NCI-H1417 treated with DMSO at 0.1 percent for 48 hours (cell line): ENCODE measurements around the gene CLCN4.

Experiments used
- DNase-seq: peaks from one replicate; lab custom pipeline; 2025; lab: John Stamatoyannopoulos, UW

Gene CLCN4

GRCh38 chrX:10130354-10130753 is 26.4 kb upstream of the CLCN4 start:
- DNase-seq = no peak

DNA sequence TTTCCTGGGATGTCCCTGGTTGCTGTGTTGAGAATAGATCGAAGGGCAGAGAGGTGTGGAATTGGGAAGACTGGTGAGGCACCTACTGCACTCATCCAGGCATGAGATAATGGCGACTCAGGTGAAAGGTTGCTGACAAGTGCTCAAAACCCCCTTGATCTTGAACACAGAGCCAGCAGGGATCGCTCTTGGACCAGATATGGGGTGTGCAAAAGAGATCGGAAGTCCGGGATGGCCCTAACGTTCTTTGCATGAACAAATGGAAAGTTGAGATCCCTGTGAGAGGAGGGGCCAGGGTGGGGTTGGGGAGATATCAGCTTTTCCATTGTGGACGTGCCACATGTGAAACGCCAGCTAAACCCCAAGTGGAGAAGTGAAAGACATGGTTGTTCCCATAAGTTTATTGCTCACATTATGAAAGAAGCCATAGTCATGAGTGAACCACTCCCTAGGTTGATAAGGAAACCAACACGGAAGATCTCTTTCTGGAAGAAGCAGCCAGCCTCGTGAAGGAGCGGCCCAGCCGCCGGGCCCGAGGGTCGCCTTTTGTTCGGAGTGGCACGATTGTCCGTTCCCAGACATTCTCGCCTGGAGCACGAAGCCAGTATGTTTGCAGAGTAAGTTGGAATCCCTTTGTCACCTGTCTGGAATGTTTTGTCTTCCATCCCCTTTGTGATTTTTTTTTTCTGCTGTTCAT is 22.6 kb upstream of the CLCN4 start:
- DNase-seq = no peak

GRCh38 chrX:10134921-10135320 is 21.9 kb upstream of the CLCN4 start:
- no peak for DNase-seq

- no peak for DNase-seq
These were observed 21.0 kb upstream of the CLCN4 start for GRCh38 chrX:10135561-10136399.

GRCh38 chrX:10138726-10139125 is 18.0 kb upstream of the CLCN4 start:
- DNase-seq = no peak

GRCh38 chrX:10140264-10140663 is 16.5 kb upstream of the CLCN4 start:
- no peak for DNase-seq

DNA sequence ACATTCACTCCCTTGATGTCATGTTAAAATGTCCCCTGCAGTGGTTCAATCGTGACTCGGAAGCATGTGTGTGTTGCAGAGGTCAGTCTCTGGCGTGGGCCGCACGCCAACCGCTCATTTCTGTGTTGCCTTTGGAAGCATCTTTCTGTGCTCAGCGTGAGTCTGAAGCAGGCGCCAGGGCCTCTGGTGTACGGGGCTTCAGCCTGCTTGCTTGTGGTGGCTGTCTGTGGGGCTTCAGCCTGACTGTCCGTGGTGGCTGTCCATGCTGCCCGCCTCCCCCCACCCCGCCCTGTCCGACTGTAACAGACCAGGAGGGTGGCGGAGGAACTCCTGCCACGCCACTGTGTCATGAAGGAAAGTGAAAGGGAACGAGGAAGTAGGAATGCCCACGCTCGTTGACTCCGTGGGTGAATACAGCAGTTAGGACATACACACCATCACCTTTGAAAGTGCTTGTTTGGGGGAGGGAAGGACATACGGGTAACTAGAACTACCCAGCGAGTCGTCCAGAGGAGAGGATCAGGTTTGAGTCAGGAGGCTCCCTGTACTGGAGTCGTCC is 14.7 kb upstream of the CLCN4 start:
- DNase-seq = no peak

GRCh38 chrX:10143071-10143983 is 13.4 kb upstream of the CLCN4 start:
- no peak for DNase-seq

DNA sequence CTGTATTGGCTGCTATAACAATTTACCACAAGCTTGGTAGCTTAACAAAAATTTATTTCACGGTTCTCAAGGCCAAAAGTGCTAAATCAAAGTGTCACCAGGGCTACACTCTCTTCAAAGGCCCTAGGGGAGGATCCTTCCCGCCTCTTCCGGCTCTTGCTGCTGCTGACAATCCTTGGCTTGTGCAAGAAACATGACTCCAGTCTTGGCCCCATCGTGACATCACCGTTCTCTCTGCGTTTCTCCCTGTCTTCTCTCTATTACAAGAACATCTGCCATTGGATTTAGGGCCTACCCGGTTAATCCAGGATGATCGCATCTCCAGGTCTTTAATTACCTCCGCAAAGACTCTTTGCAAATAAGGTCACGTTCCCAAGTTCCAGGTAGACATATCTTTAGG is 10.4 kb upstream of the CLCN4 start:
- no peak for DNase-seq

GRCh38 chrX:10152086-10152485 is 4.7 kb upstream of the CLCN4 start:
- no peak for DNase-seq

DNA sequence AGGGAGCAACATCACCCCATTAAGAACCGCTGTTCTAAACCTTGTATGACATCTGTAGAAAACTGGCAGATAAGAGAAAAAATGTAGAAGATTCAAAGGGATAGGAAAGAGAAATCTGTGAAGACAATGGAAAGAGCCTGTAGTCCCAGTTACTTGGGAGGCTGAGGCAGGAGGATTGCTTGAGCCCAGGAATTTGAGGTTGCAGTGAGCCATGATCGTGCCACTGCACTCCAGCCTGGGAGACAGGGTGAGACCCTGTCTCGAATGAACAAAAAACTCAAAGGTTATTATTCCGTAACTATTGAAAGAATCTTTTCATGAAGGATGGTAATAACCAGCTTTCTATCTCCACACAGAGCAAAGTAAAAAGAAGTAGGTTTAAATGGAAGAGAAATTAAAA is 1.6 kb upstream of the CLCN4 start:
- no peak for DNase-seq

- no peak for DNase-seq
These were observed 212 bp downstream of the CLCN4 start for GRCh38 chrX:10157032-10157341.

DNA sequence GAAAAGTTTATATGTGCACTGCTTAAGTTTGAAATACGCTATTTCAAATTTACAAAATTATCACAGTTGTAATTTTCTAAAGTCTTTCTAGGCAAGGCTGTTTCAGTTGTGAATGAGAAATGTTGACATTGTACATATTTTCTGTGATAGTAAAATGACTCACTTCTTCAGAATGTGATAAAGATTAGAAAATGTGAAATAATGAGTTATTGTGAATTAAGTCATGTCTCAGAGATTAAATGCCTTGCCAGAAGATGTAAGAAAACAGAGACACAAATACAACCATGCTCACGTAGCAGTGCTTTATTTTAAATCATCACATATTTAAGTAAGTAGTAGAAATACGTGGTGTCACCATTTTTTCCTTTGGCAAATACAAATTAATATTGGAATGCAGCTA is 768 bp downstream of the CLCN4 start:
- DNase-seq = no peak

DNA sequence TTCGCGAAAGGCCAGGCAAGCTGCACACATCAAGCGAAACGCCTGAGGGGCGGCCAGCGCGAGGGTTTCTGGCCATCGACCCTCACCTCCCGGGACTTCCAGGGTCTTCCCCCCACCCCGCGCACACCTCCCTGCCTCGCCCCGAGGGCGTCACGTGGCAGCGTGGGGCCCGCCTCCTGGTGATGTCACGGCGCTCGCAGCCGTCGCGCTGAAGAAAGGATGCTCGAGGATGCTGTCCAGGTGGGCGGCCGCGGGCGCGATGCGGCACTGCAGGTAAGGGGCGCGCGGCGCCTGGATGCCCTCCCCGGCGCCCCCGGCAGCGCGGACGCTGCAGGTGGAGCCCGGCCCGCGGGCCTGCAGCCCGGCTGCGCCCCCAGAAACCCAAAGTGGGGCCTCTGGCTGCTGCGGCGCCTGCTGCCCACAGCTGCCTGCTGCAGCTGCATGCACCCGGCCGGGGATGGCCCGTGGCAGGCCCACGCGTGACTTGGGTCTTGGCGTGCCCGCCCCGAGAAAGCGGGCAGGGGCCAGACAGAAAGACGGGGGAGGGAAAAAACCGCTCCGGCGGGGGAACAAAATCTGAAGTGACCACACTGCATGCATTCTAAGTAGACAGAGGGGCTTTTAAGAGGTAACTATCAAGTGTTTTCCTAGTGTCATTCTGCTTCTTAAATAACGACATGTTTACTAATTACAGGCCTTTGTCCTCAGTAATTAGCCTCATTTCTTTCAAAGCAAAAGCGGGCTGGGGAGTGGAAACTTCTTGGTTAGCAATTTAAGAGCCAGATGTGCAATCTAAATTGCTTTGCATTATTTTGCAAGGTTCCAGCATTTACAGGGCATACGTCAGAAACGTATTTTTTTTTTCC is 1.7 kb downstream of the CLCN4 start:
- no peak for DNase-seq

DNA sequence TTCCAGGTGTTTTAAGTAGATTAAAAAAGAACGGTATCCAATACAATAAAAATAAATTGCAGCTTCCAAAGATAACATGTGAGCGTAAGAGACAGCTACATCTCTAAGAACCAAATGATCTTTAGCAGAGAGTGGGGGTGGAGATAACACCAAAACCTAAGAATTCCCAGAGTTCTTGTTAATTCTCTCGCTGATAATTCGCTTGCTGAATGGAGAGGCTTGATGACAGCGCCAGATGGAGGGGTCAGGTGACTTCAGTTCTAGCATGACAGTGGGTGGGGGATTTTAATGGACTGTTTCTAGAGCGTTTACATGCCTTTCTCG is 2.3 kb downstream of the CLCN4 start:
- no peak for DNase-seq

GRCh38 chrX:10160211-10160610 is 3.4 kb downstream of the CLCN4 start:
- DNase-seq = no peak

GRCh38 chrX:10163031-10163430 is 6.3 kb downstream of the CLCN4 start:
- DNase-seq = no peak

DNA sequence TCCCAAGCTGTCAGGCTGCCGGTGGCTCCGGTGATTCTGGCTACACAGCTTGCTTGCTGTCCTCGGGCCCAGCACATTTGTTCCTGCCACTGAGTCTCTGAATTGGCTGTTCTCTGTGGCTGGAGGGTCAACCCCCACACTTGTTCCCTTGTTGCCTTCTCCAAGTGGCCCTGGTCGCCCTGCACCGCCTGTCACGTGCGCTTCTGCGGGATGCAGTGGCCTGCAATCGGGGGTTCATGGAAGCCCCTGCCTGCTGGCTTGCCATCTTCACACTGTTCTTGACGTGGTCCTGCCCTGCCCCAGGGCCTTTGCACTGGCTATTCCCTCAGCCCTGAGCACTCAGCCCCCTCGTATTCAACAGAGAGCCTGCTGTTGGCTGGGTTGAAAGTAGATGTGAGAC is 8.1 kb downstream of the CLCN4 start:
- no peak for DNase-seq

GRCh38 chrX:10165580-10166247 is 8.9 kb downstream of the CLCN4 start:
- no peak for DNase-seq

GRCh38 chrX:10166248-10166716 is 9.5 kb downstream of the CLCN4 start:
- DNase-seq = no peak

DNA sequence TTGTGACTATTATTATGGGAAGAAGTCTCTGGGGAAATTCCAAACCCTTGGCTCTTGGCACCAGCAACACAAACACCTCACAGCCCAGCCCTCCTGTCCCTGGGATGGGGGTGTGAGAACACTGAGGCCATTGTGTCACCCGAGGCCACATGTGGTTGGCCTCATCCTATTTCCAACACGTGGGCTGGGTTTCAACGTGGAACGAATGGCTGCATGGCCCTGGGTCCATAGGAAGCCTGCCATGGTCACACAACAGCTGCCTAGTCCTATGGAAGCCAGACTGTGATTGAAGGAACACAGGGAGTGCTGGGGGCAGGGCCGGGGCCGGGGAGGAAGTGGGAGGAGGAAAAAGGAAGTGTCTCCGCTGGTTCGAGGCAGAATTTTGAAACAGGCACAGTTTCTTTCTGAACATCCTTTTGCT is 10.0 kb downstream of the CLCN4 start:
- no peak for DNase-seq
